AG04450 (cell line): ENCODE data around the gene BMPR1A. TPM values are rescaled to one million over a fixed set of nuclear protein-coding genes. Genes with fewer than 3 reads are reported as not detected.
"Not testable (repeated sequence)": the region's sequence is repeated elsewhere in the genome, so short reads cannot be mapped to it uniquely, and the experiment has no call there.

Source experiments
- CTCF ChIA-PET: fragments of 300-600, 350-600 bp; formaldehyde crosslinking; extraction: SDS; loops from one replicate; lab custom pipeline; 2022; ENCODE audit warnings: antibody characterized with exemption, inconsistent platforms; lab: Charles Lee
- POLR2A ChIA-PET: fragments of 350-600 bp; formaldehyde crosslinking; extraction: SDS; loops from one replicate; lab custom pipeline; 2021; ENCODE audit warnings: antibody characterized with exemption, inconsistent platforms; lab: Yijun Ruan, JAX
- DNase-seq: peaks from one replicate; pipeline ENCODE4 v3.0.0-alpha.2; 2011; ENCODE audit warnings: low read depth, low spot score
- H3K27ac ChIP-seq: one replicate; pipeline ENCODE4 v1.5.1; 2012; ENCODE audit warnings: low read depth, low read length, control low read depth
- H3K27me3 ChIP-seq: one replicate; pipeline ENCODE4 v1.6.0; 2012; ENCODE audit warnings: low read length; ENCODE audit not compliant: control insufficient read depth, insufficient read depth
- H3K4me3 ChIP-seq: 2 replicates; pipeline ENCODE4 v1.5.1; 2011; ENCODE audit warnings: mild to moderate bottlenecking, low read depth, low read length, control low read depth
- H3K9me3 ChIP-seq: 2 replicates; pipeline ENCODE4 v1.5.1; 2012; ENCODE audit warnings: low read length; ENCODE audit not compliant: control insufficient read depth, insufficient read depth
- CTCF ChIP-seq: IDR thresholded peaks from 2 replicates; pipeline ENCODE4 v1.5.1; 2011; ENCODE audit warnings: low read depth, low read length, control low read depth, inconsistent platforms
- polyA plus RNA-seq: library from polyadenylated mRNA; depleted of rRNA; stranded (reverse); fragments of >200 nt; gene quantifications from 2 replicates; pipeline ENCODE4 v1.2.3, GENCODE V29; 2011

Gene BMPR1A
- polyA plus RNA-seq, 1 experiment = 41.9 TPM

DNA sequence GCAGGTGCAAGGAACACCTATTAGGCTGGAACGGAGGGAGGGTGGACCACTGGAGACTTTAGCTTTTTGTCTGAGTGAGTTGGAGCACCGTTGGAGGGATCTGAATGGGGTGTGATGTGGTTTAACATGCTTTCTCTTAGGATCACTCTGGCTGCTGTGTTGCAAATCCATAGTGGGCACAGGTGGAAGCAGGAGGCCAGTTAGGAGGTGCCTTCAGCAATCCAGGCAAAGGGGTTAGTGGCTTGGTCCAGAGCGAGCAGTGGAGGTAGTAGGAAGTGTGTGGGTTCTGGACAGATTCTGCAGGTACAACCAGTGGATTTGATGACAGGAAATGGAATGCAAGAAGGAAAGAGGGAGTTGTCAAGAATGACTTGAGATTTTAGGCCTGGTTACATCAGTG is 106.0 kb downstream of the BMPR1A start:
- DNase-seq = no peak
- Histone ChIP-seq H3K27ac (no peak overlapping the region), H3K4me3 (no peak overlapping the region), H3K27me3 (no peaks in the 10 kb centered on the region), H3K9me3 (no peaks in the 10 kb centered on the region)
- TF ChIP-seq CTCF = no peak
- POLR2A ChIA-PET = no interaction called here
- CTCF ChIA-PET = no interaction called here

- Histone ChIP-seq H3K9me3 (no peaks in the 10 kb centered on the region), H3K27ac (no peak overlapping the region), H3K27me3 (no peaks in the 10 kb centered on the region), H3K4me3 (no peak overlapping the region)
- POLR2A ChIA-PET = no interaction called here
- CTCF ChIA-PET = no interaction called here
- DNase-seq = no peak
- TF ChIP-seq CTCF = no peak
Observed at GRCh38 chr10:86862786-86863483, 106.5 kb downstream of the BMPR1A start.

GRCh38 chr10:86863484-86863842 is 107.0 kb downstream of the BMPR1A start:
- no peaks in the 10 kb centered on the region for H3K9me3 ChIP-seq
- no peak for TF ChIP-seq CTCF
- ChIA-PET POLR2A (no interaction called here), CTCF (no interaction called here)
- H3K4me3 ChIP-seq = no peak overlapping the region
- no peak for DNase-seq
- H3K27ac ChIP-seq = no peak overlapping the region
- no peaks in the 10 kb centered on the region for H3K27me3 ChIP-seq

GRCh38 chr10:86865011-86865811 is 108.8 kb downstream of the BMPR1A start:
- POLR2A ChIA-PET = interaction anchor here (0.5 kb wide), 1 partner anchor 15 kb away, joined by 4 read pairs; no protein-coding TSS in a partner anchor
- H3K4me3 ChIP-seq, CTCF ChIA-PET, H3K27ac ChIP-seq, H3K27me3 ChIP-seq, H3K9me3 ChIP-seq, DNase-seq: not testable (repeated sequence)

DNA sequence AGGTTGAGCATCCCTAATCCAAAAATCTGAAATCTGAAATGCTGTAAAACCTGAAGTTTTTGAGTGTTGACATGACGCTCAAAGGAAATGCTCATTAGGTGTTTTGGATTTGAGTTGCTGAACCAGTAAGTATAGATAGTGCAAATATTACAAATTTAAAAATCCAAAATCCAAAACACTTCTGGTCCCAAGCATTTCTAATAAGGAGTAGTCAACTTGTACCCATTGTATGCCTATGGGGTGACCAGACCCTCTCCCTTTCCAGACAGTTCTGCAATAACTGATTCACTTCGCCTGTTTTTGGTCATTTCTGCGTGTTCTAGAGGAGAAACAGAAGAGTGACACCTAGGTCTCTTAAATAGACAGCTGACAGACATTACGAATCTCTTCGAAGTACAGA is 110.7 kb downstream of the BMPR1A start:
- Histone ChIP-seq H3K27ac (no peak overlapping the region), H3K4me3 (no peak overlapping the region), H3K9me3 (no peaks in the 10 kb centered on the region), H3K27me3 (no peaks in the 10 kb centered on the region)
- TF ChIP-seq CTCF = no peak
- no peak for DNase-seq
- POLR2A ChIA-PET = no interaction called here
- CTCF ChIA-PET = no interaction called here
